COLO668 (cell line): ENCODE measurements around the gene RNF166.
A peak's percentile ranks its signal among the peaks of the same experiment; 100 is the strongest.

Experiments used
- DNase-seq: peaks from one replicate; lab custom pipeline; 2025; ENCODE audit not compliant: unreplicated experiment; lab: John Stamatoyannopoulos, UW

RNF166 gene

GRCh38 chr16:88694221-88695087, 11.8 kb downstream of the RNF166 start:
- no peak for DNase-seq

DNA sequence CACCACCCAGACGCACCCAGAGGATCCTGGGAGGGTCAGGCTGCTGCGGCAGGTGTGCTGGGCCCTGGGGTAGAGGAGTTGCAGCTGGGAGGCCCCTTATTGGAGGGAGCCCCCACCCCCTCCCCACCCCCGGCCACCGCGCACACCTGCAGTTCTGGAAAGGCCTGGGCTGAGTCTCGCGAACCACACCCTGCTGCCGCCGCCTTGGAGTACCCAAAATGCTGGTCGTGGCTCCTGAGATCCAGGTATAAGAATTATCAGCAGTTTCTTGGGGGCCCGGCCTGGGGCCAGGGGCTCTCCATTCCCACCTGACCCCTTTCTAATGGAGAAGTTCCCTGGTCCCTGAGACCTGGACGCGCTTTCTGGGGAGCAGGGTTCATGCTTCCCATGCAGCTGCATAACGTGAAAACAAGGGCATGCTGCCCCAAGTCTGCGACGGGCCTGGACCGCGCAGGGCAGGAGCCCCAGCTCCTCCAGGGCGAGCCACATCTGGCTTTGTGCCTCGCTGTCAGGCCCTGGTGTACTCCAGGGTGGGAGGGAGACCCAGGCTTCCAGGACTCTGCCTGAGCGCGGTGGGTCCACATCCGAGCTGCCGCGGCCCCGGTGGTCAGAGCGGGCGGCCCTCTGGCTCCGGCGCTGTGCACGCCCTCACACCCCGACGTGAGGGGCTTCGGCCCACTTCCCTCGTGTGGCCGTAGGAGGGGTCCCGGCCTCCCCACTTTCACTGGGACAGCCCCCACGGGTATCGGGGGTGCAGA, 12.6 kb downstream of the RNF166 start:
- peak; percentile 31 for DNase-seq

- no peak for DNase-seq
These were observed 13.3 kb downstream of the RNF166 start for GRCh38 chr16:88692861-88693260.

DNA sequence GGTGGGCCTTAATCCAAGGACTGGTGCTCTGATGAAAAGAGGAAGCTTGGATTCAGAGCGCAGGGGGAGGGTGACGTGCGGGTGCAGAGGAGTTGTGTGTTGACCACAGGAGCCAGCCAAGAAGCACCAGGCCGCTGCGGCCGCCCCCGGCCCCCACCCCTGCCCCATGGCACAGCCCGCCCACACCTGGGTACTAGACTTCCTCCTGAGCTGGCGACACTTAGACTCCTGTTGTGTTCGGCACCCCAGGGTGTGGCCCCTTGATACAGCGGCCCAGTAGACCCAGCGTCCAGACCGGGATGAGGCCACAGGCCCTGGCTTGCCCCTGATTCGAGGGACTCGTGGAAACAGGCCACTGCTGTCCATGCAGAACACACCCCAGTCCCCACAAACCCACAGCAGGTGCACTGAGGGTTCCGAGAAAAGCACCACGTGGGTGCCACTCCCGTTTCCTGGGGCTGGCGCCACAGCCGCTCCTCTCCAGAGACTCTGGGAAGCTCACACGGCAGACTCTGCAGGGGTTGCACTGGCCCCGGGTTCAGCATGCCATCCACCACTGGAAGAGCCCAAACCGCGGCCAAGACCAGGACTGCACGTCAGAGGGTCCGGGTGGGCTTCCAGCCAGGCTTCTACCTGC, 14.2 kb downstream of the RNF166 start:
- DNase-seq, result peak; percentile 7

DNA sequence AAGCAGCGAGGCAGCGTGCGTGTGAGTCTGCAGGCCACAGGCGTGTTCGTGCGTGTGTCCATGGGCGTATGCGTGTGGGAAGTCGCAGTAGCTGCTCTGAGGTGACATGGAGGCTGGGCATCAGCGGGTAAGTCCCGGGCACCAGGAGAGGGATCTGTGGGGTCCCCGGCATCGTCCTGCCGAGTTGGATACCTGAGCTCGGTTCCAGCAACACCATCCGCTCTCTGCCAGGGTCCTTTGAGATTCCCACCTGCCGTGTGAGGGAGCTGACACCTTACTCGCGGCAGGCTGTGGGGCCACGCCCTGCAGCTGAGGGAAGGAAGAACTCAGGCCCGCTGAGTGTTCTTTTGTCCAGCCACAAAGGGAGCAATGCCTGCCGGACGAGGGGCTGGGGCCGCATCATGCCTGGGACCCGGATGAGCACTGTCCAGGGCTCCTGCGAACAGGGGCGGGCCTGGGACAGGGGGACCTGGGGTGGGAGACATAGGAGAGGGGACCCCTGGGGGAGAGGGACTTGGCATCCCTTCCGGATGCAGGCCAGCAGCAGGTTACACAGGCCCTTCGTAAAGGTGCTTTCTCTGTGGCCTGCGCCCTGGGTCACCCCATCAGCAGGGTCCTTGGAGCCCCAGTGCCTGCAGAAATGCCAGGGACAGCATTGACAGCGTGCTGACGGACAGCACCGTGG, 14.9 kb downstream of the RNF166 start:
- DNase-seq, result peak; percentile 9

DNA sequence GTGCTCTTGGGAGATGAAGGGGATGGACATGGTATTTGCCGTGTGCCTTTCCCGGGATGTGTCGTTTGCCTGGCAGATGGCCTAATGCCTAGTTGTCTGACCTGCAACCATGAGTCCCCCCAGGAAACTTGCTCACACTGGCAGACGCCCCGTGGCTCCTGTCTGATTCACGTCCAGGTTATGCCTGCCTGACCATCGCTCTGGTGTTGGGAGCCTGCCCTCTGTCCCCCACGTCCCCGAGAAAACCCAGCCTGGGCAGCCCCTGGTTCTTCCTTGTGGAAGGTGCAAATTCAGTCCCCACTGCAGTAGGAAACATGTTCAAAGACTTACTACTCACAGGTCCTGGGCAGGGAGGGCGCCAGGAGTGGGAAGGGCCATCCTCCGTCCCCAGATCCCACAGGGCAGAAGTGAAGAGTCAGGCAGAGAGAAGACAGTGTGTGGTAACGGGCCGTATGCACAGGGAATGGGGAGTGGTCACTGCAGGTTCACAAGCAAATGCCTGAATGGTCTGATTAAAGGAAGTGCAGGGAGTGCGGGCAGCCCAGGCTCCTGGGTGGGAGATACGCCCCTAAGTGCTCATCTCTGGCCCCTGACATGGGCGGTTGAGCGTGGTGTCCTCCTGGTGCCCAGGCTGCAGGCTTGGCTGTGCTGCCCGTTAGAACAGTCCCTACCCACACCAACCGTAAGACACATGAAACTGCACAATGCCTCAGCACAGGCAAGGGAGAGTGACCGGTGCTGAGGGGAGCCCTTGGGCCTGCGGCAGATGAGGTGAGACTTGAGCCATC, 15.7 kb downstream of the RNF166 start:
- no peak for DNase-seq

DNA sequence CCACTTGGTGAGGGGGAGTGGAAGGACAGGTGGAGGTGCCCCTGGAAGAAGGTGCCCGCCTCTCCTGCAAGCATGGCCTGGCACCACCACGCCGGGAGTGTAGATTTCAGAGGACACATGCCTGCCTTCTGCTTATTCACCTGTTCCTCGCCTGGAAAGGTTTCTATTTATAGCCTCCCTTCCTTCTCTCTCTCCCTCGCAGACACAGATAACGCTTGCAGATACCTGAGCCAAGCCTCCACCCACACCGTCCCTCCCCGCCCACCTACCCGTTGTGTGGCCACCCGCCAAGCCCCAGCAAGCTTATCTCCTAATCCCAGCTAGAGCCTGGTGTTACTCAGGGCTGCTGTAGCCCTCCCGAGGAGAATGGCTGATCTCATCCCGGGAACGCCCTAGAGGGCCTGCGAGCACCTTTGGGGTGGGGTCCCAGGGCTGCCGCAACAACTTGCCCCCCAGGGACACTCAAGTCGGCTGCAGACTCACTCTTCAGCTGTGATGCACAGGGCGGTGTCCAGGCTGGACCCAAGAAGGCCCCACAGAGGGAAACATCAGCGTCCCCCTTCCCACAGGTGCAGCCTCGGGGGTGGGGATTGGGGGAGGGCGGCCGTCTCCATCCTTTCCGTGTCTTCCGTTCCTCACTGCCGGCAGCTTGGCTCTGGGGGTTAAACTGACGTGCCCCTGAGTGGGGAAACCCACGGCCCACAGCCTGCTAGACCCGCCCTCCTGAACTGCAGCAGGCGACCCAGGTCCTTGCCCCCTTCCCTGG, 18.0 kb downstream of the RNF166 start:
- peak; percentile 81 for DNase-seq

DNA sequence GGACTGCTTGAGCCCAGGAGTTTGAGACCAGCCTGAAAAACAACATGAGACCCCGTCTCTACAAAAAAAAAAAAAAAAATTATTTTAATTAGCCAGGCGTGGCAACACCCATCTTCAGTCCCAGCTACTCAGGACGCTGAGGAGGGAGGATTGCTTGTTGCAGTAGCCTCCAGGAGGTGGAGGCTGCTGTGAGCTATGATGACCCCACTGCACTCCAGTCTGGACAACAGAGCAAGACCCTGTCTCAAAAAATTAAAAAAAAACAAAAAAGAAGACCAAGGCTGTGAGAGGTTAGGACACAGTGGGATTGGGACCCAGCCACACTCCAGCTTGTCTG, 18.6 kb downstream of the RNF166 start:
- DNase-seq, result no peak

- DNase-seq, result peak; percentile 38
These were observed 19.0 kb downstream of the RNF166 start for GRCh38 chr16:88687254-88687576.

DNA sequence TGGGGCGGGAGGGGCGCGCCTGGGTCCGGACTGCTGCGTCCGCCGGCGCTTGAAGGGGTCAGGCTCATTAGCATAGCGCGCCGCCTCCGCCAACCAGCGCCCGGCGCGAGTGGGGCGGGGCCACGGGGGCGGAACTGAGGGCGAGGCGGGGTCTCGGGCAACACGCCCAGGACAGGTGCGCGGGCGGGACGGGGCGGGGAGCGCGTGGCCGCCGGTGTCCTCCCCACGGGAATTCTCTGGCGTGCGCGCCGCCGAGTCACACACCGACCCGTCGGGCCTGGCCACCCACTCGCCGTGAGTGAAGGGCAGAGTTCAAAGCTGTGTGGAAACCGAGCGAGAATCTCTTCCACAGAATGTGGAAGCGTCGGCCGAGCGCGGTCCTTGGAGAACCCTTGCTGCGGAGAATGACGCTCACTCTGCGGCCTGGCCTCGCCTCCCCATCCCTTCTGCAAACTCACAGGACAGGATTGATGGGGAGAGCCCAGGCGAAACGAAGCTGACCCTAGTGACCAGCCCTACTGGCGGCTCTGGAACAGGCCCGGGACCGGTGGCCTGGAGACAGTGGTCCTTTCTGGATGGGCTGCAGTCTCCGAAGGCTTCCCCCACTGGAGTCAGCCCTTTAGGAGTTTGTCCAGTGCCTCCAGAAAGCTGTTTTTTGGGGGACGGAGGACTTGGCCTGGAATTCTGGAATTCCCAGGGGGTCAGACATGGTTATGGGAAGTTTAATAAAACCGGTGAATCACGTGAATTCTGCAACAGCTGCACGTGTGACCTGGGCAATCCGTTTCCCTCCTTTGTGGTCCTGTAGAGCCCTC, 19.6 kb downstream of the RNF166 start, which contains the start of gene SNAI3:
Gene SNAI3, minus strand, starts transcription at position 69 of the 815 bp plus-strand sequence. CDS start 101 bp downstream, outside the sequence.
- peak; percentile 95 for DNase-seq

DNA sequence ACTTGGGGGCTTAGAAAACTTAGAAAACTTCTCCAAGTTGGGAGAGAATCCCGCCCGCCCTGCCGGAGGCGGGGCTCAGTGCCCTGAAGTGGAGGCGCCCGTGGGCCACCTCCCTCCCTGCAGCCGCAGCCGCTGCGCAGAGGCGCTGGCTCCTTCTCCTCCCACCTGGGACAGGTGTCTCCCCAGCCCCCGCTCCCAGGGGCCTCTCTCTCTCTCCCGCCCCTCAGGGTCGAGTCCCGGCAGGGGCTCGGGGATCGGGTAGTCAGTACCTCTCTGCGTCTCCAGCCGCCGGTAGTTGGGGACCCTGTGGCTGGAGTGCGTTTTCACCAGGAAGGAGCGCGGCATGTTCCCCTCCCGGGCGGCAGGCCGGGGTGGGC, 20.2 kb downstream of the RNF166 start:
- peak; percentile 83 for DNase-seq

DNA sequence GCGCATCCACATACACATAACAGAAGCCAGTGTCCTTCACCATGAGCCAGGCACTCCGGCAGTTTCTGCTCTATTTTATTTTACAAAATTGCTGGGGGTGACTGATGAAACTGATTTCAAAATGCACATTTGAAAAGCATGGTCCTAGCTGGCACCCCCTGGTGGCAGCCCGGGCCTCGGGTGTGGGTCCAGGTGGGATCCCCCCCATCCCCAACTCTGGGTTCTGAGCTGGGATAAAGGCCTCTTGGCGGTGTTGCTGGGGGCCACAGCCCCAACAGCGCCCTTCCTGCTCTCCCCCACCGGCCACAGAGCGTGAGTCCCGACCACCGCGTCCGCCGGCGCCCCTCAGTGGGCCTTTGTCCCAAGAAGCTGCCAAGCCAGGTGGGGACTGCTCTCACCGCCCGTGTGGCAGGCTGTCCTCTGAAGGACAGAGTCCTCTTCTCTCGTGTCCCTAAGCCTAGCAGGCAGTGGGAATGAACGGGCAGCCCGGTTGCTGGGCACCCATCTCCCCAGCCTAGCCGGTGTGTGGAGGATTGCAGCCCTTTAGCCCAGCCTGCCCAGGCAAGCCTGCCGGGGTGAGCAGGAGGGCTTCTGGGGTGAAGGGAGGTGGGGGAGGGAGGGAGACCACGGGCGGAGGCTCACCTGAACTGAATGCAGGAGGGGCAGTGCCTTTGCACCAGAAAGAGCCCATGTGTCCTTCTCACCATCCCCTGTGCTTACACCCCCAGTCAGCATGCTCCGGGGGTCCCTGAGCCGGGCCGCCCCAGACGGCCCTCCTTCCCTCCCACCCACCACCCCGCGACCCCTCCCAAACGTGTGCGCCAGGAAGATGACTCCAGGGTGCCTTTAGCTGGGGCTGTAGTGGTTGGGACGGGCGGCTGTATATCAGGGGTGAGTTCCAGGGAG, 20.8 kb downstream of the RNF166 start:
- peak; percentile 42 for DNase-seq

GRCh38 chr16:88684569-88685155, 21.5 kb downstream of the RNF166 start:
- DNase-seq, result no peak

- no peak for DNase-seq
These were observed 24.3 kb downstream of the RNF166 start for GRCh38 chr16:88681709-88682451.

- DNase-seq, result peak; percentile 52
These were observed 25.0 kb downstream of the RNF166 start for GRCh38 chr16:88681084-88681680.

GRCh38 chr16:88680554-88681083, 25.6 kb downstream of the RNF166 start:
- DNase-seq, result no peak
